ENCODE results near the gene PDXK. TPM values are rescaled to one million over a fixed set of nuclear protein-coding genes. Genes with fewer than 3 reads are reported as not detected.

PDXK gene
- total and polyA plus RNA-seq, 2 of the 13 experiments (the other 11 are each of a cell fraction or from before 2014, with no cell fraction given), result 114 to 184 TPM

DNA sequence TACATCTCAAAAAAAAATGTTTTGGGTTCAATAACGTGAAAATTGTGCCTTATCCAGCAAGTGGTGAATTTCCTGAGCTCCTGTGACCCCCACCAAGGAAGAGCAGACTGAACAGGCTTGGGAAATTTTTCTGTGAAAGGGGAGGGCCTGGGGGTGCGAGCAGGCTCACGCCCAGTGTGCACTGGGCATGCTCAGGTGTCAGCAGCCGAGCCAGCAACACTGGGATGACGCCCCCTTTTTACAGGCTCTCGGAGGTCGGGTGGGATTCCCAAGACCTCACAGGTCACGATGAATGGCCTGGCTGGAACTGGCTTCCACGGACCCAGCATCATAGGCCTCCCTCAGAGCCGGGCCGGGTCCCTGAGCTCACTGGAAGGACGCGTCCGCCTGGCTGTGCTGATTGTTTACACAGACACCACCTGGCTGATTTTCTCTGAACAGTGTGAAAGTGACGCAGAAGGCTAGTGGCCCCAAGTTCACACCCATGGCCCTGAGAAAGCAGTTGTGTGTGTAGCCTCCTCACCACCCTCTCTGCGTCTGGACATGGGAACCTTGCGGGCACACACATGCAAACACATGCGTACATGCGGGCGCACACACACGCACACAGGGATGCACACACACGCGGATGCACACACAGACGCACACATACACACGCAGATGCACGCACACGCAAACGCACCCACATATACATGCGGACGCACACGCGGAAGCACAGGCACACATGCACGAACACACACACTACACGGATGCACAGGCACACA is 48.0 kb downstream of the PDXK start (continued):
- no peak for TF ChIP-seq HOMEZ (CRISPR knock-in tag; IDR thresholded peaks at IDR 0.05; ENCODE audit: low read depth)
- TF ChIP-seq SRSF9 (IDR thresholded peaks at IDR 0.05; ENCODE audit: borderline replicate concordance, insufficient read depth, low read depth, low read length, poor library complexity, severe bottlenecking), result no peak
- TF ChIP-seq ZNF605 (CRISPR knock-in tag; IDR thresholded peaks at IDR 0.05), result no peak
- no peak for TF ChIP-seq ZNF704 (CRISPR knock-in tag; IDR thresholded peaks at IDR 0.05; ENCODE audit: borderline replicate concordance)
- no peak for TF ChIP-seq ZNF768 (CRISPR knock-in tag; IDR thresholded peaks at IDR 0.05)
- TF ChIP-seq ZNF839 (CRISPR knock-in tag; IDR thresholded peaks at IDR 0.05; ENCODE audit: borderline replicate concordance), result no peak
- TF ChIP-seq ATM (IDR thresholded peaks at IDR 0.05; ENCODE audit: borderline replicate concordance), result no peak
- TF ChIP-seq MLXIP (CRISPR knock-in tag; IDR thresholded peaks at IDR 0.05; ENCODE audit: borderline replicate concordance), result no peak
- TF ChIP-seq HIVEP1 (CRISPR knock-in tag; IDR thresholded peaks at IDR 0.05), result no peak
- TF ChIP-seq ZMYM2 (CRISPR knock-in tag; IDR thresholded peaks at IDR 0.05), result no peak
- no peak for TF ChIP-seq NCOA2 (CRISPR knock-in tag; IDR thresholded peaks at IDR 0.05)
- TF ChIP-seq HOXD1 (CRISPR knock-in tag; IDR thresholded peaks at IDR 0.05), result no peak
- TF ChIP-seq ZNF12 (CRISPR knock-in tag; IDR thresholded peaks at IDR 0.05), result no peak
- TF ChIP-seq, protein P1, sequence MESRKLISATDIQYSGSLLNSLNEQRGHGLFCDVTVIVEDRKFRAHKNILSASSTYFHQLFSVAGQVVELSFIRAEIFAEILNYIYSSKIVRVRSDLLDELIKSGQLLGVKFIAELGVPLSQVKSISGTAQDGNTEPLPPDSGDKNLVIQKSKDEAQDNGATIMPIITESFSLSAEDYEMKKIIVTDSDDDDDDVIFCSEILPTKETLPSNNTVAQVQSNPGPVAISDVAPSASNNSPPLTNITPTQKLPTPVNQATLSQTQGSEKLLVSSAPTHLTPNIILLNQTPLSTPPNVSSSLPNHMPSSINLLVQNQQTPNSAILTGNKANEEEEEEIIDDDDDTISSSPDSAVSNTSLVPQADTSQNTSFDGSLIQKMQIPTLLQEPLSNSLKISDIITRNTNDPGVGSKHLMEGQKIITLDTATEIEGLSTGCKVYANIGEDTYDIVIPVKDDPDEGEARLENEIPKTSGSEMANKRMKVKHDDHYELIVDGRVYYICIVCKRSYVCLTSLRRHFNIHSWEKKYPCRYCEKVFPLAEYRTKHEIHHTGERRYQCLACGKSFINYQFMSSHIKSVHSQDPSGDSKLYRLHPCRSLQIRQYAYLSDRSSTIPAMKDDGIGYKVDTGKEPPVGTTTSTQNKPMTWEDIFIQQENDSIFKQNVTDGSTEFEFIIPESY (CRISPR knock-in tag; IDR thresholded peaks at IDR 0.05), result 0 out of 2 replicates have a peak, but pooled peaks have one; percentile 36
- no peak for TF ChIP-seq ZNF143 (CRISPR knock-in tag; IDR thresholded peaks at IDR 0.05)
- no peak for TF ChIP-seq HOXA5 (CRISPR knock-in tag; IDR thresholded peaks at IDR 0.05)
- TF ChIP-seq DNMT1 (CRISPR knock-in tag; IDR thresholded peaks at IDR 0.05), result no peak
- no peak for TF ChIP-seq SRSF4 (IDR thresholded peaks at IDR 0.05; ENCODE audit: low read depth, low read length, poor library complexity, severe bottlenecking)
- no peak for TF ChIP-seq ZNF660 (CRISPR knock-in tag; IDR thresholded peaks at IDR 0.05; ENCODE audit: borderline replicate concordance, low read depth)
- no peak for TF ChIP-seq GRHL1 (CRISPR knock-in tag; conservative IDR thresholded peaks at IDR 0.05)

All from HepG2 (cell line).